Measurements from ENCODE around the gene ANTXR1.
A peak's percentile ranks its signal among the peaks of the same experiment; 100 is the strongest.

Gene ANTXR1

DNA sequence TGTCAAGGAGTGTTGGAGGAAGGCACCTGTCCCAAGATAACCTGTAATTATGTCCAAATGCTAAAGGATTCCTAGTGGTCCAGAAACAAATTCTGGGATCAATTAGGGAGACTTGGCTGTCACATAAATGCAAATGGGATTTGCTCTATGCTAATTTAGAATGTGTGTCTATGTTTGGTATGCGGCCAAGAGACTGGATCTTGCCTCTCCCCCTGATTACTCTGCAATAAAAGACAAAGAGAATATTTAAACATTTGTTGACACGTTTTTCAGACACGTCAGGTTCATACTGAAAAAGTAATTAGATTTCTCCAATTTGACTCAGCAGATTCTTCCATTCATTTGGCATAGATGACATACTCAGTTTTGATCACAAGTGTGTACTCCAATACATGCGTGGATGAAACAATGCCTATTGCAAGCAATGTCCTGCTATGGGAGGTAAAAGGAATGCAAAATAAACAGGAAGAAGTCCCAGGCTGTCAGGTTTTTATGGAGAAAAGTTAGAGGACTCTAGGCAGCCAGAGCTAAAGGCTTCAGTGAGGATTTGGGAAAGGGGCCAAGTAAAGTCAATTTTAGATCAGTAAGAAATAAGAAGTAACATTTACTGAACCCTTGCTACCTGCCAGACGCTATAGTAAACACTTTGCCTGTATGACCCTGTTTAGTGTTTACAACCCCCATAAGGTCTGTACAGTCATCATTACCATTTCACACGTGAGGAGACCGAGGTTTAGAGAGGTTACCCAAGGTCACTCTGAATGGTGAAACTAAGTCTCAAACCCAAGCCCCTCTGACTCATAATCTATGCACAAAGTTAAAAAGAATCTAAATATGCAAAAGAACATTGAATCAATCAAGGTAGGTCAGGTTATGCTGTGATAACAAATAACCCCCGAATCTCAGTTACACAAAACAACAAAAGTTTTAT, 7.8 kb downstream of the ANTXR1 start:
- no peak for TF ChIP-seq CTCF (IDR thresholded peaks at IDR 0.05; ENCODE audit: low read depth, low read length, missing control alignments)
- no peak for DNase-seq (ENCODE audit: extremely low read depth, low read depth)
- no peak overlapping the region for H3K4me3 ChIP-seq (replicated peaks; ENCODE audit: low read depth, low read length)

GRCh38 chr2:69021727-69022126, 8.7 kb downstream of the ANTXR1 start:
- H3K4me3 ChIP-seq (replicated peaks; ENCODE audit: low read depth, low read length) = no peak overlapping the region
- no peak for DNase-seq (ENCODE audit: extremely low read depth, low read depth)
- TF ChIP-seq CTCF (IDR thresholded peaks at IDR 0.05; ENCODE audit: low read depth, low read length, missing control alignments) = no peak

DNA sequence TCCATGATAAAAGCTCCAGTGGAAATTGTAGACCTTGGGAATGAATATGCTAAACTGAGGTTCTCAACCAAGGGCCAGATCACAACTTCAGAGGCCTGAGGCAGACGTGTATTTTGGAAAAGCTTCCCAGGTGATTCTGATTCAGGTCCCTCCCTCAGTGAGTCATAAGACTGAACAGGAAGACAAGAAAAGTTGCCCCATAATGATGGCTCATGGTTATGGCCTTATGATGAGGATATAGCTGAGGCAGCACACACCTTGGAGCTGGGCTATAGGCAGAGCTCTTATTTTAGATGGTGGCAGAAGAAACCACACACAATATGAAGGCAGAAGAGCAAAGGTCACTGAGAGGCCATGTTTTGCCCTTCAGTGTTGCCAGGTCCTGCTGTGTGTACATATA, 9.6 kb downstream of the ANTXR1 start:
- no peak for DNase-seq (ENCODE audit: extremely low read depth, low read depth)
- H3K4me3 ChIP-seq (replicated peaks; ENCODE audit: low read depth, low read length) = no peak overlapping the region
- no peak for TF ChIP-seq CTCF (IDR thresholded peaks at IDR 0.05; ENCODE audit: low read depth, low read length, missing control alignments)

- H3K4me3 ChIP-seq (replicated peaks; ENCODE audit: low read depth, low read length) = no peak overlapping the region
- TF ChIP-seq CTCF (IDR thresholded peaks at IDR 0.05; ENCODE audit: low read depth, low read length, missing control alignments) = no peak
- DNase-seq (ENCODE audit: extremely low read depth, low read depth) = no peak
Measured at GRCh38 chr2:69023236-69023635, 10.3 kb downstream of the ANTXR1 start.

DNA sequence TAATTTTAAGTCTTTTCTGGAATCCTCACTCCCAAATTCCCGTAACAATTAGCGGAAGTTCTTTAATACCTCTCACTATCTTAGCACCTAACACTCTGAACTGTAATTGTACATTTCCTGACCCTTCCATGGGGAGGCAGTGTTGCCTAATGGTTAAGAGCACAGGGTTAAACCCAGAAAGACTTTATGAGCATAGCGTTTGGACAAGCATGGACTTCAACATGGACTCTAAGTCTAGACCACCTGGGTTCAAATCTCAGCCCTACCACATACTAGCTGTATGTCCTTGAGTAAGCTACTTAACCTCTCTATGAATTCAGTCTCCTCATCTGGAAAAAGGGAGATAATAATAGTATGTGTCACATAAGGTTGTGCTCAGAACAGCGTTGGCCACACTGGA, 13.0 kb downstream of the ANTXR1 start:
- peak; percentile 28 for TF ChIP-seq CTCF (IDR thresholded peaks at IDR 0.05; ENCODE audit: low read depth, low read length, missing control alignments)
- no peak for DNase-seq (ENCODE audit: extremely low read depth, low read depth)
- H3K4me3 ChIP-seq (replicated peaks; ENCODE audit: low read depth, low read length) = no peak overlapping the region

GRCh38 chr2:69026691-69027459, 13.9 kb downstream of the ANTXR1 start:
- no peak overlapping the region for H3K4me3 ChIP-seq (replicated peaks; ENCODE audit: low read depth, low read length)
- DNase-seq (ENCODE audit: extremely low read depth, low read depth) = no peak
- TF ChIP-seq CTCF (IDR thresholded peaks at IDR 0.05; ENCODE audit: low read depth, low read length, missing control alignments) = no peak
